OCI-LY7 (cell line): ENCODE results near the gene ADGRD1.

ENCODE experiments used
- EZH2phosphoT487 ChIP-seq: fragments of 200-600 bp; sonication (generic); IDR thresholded peaks from 2 replicates; pipeline ENCODE4 v1.6.1; 2018; ENCODE audit warnings: low read depth, borderline replicate concordance, mild to moderate bottlenecking, mixed run types, antibody characterized with exemption, low read length, moderate library complexity, mixed read lengths
- TF ChIP-seq, protein P1 (sequence below): fragments of 200-600 bp; sonication (generic); conservative IDR thresholded peaks from 2 replicates; pipeline ENCODE4 v1.5.1; 2014; ENCODE audit warnings: mild to moderate bottlenecking, antibody characterized with exemption, low read length, moderate library complexity, mixed read lengths

GRCh38 chr12:131163189-131163738 lies 209.6 kb downstream of the ADGRD1 start:
- TF ChIP-seq, protein P1, sequence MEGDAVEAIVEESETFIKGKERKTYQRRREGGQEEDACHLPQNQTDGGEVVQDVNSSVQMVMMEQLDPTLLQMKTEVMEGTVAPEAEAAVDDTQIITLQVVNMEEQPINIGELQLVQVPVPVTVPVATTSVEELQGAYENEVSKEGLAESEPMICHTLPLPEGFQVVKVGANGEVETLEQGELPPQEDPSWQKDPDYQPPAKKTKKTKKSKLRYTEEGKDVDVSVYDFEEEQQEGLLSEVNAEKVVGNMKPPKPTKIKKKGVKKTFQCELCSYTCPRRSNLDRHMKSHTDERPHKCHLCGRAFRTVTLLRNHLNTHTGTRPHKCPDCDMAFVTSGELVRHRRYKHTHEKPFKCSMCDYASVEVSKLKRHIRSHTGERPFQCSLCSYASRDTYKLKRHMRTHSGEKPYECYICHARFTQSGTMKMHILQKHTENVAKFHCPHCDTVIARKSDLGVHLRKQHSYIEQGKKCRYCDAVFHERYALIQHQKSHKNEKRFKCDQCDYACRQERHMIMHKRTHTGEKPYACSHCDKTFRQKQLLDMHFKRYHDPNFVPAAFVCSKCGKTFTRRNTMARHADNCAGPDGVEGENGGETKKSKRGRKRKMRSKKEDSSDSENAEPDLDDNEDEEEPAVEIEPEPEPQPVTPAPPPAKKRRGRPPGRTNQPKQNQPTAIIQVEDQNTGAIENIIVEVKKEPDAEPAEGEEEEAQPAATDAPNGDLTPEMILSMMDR = no peak
- no peak for TF ChIP-seq EZH2phosphoT487
